Neuron (in vitro differentiated cells): ENCODE measurements around the gene PTPN13.

Experiments
- H2AFZ ChIP-seq: one replicate; pipeline ENCODE4 v1.6.1; 2013; ENCODE audit warnings: low read depth, mild to moderate bottlenecking, inconsistent platforms, low read length, moderate library complexity
- H3K27me3 ChIP-seq: one replicate; pipeline ENCODE4 v1.6.1; 2013; ENCODE audit warnings: low read length; ENCODE audit not compliant: insufficient read depth
- H3K36me3 ChIP-seq: one replicate; pipeline ENCODE4 v1.6.1; 2013; ENCODE audit warnings: low read length; ENCODE audit not compliant: insufficient read depth
- H3K4me1 ChIP-seq: one replicate; pipeline ENCODE4 v1.6.1; 2013; ENCODE audit warnings: low read length; ENCODE audit not compliant: insufficient read depth
- H3K4me3 ChIP-seq: 2 replicates; pipeline ENCODE4 v1.5.1; 2013; ENCODE audit warnings: mild to moderate bottlenecking, low read length, moderate library complexity
- H3K9me3 ChIP-seq: one replicate; pipeline ENCODE4 v1.6.1; 2013; ENCODE audit warnings: low read length

The PTPN13 gene

DNA sequence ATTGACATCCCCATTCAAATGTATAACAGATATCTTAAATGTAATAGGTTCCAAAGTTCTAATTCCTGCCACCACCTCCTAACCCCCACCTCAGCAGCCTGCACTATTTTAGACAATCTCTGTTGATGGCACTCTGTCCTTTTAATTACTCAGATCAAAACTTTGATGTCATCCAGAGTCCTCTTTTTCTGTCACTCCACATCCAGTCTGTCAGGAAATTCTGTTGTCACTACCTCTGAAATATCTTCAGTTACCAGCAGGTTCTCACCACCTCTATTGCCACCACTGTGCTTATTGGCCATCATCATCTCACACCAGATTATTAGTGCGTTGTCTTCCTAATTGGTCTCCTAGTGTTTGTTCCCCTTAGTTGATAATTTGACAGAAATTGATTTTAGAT is 76.2 kb downstream of the PTPN13 start:
- Histone ChIP-seq H2AFZ (no peak overlapping the region), H3K4me1 (peaks cover 2% of the 10 kb centered on the region), H3K9me3 (peaks cover 5% of the 10 kb centered on the region), H3K36me3 (peaks cover 30% of the 10 kb centered on the region), H3K27me3 (no peaks in the 10 kb centered on the region), H3K4me3 (no peak overlapping the region)

DNA sequence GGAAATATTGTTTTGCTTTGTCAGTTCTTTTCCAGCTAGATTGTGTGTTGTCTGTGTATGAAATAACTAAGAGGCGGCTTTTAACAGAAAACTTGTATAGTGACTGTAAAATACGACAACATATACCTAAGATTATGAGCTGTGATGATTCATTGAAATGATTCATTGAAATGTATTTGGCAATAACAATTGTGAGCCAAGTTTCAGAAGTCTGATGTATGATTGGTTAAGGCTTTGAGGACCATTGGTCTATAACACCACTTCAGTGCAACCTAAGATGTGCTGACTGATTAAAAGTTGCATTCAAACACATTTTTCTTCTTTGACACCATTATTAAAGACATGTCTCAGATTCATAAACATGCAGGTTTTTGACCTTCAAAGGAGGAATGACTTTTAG is 76.6 kb downstream of the PTPN13 start:
- Histone ChIP-seq H3K4me1 (peaks cover 2% of the 10 kb centered on the region), H3K9me3 (peaks cover 5% of the 10 kb centered on the region), H2AFZ (no peak overlapping the region), H3K36me3 (peaks cover 33% of the 10 kb centered on the region), H3K27me3 (no peaks in the 10 kb centered on the region), H3K4me3 (no peak overlapping the region)

- no peaks in the 10 kb centered on the region for H3K4me1 ChIP-seq
- no peaks in the 10 kb centered on the region for H3K27me3 ChIP-seq
- peaks cover 38% of the 10 kb centered on the region for H3K36me3 ChIP-seq
- H2AFZ ChIP-seq, result no peak overlapping the region
- H3K4me3 ChIP-seq, result no peak overlapping the region
- H3K9me3 ChIP-seq, result peaks cover 5% of the 10 kb centered on the region
Observed at GRCh38 chr4:86675548-86675947, 81.4 kb downstream of the PTPN13 start.

DNA sequence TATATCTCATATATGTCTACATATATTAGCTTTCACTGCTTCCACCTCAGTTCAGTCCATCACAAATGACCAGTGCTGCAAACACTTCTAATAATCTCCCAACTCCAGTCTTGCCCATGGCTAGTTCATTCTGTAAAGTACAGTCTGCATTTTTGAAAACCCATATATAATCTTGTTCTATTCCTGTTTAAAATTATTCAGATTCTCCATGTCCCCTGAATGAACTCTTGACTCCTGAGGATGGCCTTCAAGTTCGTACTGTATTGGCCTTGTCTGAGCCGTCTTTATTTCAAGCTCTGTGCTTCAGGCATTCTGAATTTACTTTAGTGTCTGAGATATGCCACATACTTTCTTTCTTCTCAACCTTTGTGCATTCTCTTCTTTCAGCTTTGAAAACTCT is 84.7 kb downstream of the PTPN13 start:
- Histone ChIP-seq H3K4me3 (no peak overlapping the region), H3K9me3 (peaks cover 2% of the 10 kb centered on the region), H3K4me1 (no peaks in the 10 kb centered on the region), H2AFZ (no peak overlapping the region), H3K36me3 (peaks cover 31% of the 10 kb centered on the region), H3K27me3 (no peaks in the 10 kb centered on the region)

- Histone ChIP-seq H3K27me3 (no peaks in the 10 kb centered on the region), H3K4me1 (no peaks in the 10 kb centered on the region), H3K4me3 (no peak overlapping the region), H2AFZ (no peak overlapping the region), H3K9me3 (peaks cover 2% of the 10 kb centered on the region), H3K36me3 (peaks cover 26% of the 10 kb centered on the region)
Observed at GRCh38 chr4:86679441-86679840, 85.3 kb downstream of the PTPN13 start.

DNA sequence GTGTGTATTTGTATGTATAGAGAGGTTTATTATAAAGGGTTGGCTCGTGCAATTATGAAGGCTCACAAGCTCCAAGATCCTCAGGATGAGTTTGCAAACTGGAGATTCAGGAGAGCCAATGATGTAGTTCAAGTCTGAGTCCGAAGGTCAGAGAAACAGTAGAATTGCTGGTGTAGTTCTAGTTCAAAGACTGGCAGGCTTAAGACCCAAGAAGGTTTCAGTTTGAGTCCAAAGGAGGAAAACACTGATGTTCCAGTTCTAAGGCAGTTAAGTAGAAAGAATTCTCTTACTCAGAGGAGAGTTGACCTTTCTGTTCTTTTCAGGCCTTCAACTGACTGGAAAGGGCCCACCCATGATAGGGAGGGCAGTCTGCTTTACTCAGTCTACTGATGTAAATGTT is 89.1 kb downstream of the PTPN13 start:
- Histone ChIP-seq H2AFZ (no peak overlapping the region), H3K27me3 (no peaks in the 10 kb centered on the region), H3K36me3 (peaks cover 16% of the 10 kb centered on the region), H3K4me1 (no peaks in the 10 kb centered on the region), H3K4me3 (no peak overlapping the region), H3K9me3 (peaks cover 2% of the 10 kb centered on the region)

DNA sequence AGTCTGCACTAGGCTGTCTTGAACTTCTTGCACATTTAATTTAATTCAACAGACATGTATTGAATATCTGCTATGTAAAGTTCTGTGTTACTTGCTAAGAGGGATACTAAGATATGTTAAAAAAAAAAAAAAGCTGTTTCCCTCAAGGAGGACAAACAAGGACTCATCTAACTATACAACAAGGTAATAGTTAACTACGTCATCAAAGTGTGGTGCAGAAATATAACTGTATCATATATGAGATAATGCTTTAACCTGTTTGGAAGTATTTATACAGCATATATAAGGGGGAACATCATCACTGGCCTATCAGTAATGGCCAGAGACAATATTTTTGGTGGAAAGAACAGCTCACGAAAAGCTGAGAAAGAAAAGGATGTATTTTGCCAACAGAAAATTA is 89.9 kb downstream of the PTPN13 start:
- H3K4me1 ChIP-seq, result no peaks in the 10 kb centered on the region
- peaks cover 2% of the 10 kb centered on the region for H3K9me3 ChIP-seq
- H3K4me3 ChIP-seq, result no peak overlapping the region
- H3K36me3 ChIP-seq, result peaks cover 22% of the 10 kb centered on the region
- H2AFZ ChIP-seq, result no peak overlapping the region
- H3K27me3 ChIP-seq, result no peaks in the 10 kb centered on the region

DNA sequence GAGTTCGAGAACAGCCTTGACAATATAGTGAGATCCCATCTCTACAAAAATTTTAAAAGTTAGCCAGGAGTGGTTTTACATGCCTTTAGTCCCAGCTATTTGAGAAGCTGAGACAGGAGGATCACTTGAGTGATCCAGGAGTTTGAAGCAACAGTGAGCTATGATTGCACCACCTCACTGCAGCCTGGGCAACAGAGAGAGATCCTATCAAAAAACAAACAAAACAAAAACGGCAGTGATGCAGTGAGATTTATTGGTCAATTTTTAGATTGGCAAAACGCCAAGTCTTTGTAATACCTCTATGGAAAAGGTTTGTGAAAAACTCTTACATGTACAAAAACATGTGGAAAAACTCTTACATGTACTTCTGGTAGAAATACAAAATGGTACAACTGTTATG is 91.3 kb downstream of the PTPN13 start:
- Histone ChIP-seq H3K27me3 (no peaks in the 10 kb centered on the region), H3K4me1 (no peaks in the 10 kb centered on the region), H3K9me3 (peaks cover 4% of the 10 kb centered on the region), H3K4me3 (no peak overlapping the region), H3K36me3 (peaks cover 35% of the 10 kb centered on the region), H2AFZ (no peak overlapping the region)

DNA sequence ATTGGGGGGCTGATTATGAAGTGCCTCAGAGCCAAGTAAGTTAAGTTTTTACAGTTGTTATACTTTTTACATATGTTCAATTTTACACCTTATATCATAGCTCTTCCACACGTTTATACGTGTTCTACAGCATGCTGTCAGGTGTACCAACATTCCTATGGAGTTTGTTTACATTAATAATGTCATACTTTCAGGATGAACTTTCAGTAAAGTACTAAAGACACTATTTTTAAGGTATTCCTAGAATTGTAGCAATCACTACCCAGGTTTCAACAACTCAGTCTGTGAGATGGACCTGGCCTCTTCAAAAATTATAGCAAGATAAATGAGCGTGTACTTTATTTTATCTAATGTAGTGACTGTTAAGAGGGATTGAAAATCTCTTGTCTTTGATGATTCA is 92.6 kb downstream of the PTPN13 start:
- Histone ChIP-seq H3K27me3 (no peaks in the 10 kb centered on the region), H3K4me3 (no peak overlapping the region), H3K4me1 (no peaks in the 10 kb centered on the region), H3K9me3 (peaks cover 4% of the 10 kb centered on the region), H2AFZ (no peak overlapping the region), H3K36me3 (peaks cover 38% of the 10 kb centered on the region)

DNA sequence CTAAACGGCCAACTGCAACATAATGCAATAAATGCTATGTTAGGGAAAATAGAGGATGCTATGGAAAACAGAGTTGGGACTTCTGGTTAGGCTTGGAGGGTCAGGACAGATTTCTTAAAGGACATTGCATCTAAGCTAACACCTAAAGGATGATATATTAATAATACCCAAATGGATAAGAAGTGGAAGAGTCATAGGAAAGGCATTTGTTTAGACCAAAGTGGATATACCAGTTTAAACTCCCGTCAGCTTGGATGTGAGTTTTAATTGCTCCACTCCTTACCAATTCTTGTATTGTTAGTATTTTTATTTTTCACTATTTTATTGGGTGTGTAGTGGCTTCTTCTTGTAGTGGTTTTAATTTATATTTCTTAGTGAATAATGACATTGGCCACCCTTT is 93.9 kb downstream of the PTPN13 start:
- Histone ChIP-seq H2AFZ (no peak overlapping the region), H3K9me3 (peaks cover 4% of the 10 kb centered on the region), H3K4me3 (no peak overlapping the region), H3K36me3 (peaks cover 38% of the 10 kb centered on the region), H3K27me3 (no peaks in the 10 kb centered on the region), H3K4me1 (no peaks in the 10 kb centered on the region)

- Histone ChIP-seq H3K9me3 (peaks cover 3% of the 10 kb centered on the region), H3K36me3 (peaks cover 35% of the 10 kb centered on the region), H3K27me3 (no peaks in the 10 kb centered on the region), H3K4me1 (no peaks in the 10 kb centered on the region), H2AFZ (no peak overlapping the region), H3K4me3 (no peak overlapping the region)
Observed at GRCh38 chr4:86704601-86705000, 110.5 kb downstream of the PTPN13 start.

DNA sequence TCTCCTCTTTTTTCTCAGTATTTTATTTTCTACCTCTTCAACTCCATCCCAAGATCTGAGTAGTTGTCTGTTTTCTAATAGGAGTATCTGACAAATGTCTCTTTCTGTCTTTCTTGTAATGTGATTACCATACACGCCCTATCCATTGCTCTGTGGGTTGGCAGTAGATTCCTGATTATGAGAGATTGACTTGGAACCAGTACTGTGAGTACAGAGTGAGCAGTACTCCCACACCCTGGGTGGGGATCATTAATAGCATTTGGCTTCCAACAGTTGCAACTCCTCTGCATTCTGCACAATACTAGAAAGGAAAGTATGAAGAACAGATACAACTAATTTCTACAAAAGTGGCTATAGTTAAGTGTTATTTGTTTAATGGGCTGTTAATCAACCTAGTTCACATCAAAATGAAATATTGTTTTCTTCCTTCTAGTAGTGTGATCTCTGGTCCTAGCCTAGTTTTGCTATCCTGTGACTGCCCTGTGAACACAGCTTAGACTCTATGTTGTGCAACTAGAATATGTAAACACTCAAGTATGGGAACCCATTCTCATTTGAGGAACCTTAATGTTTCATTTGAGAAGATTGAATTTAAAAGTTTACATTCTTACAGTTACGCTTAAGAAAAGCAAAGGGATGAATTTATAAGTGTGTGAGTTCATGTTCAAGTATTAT is 112.9 kb downstream of the PTPN13 start:
- Histone ChIP-seq H3K4me3 (no peak overlapping the region), H2AFZ (no peak overlapping the region), H3K9me3 (peaks cover 3% of the 10 kb centered on the region), H3K36me3 (peaks cover 20% of the 10 kb centered on the region), H3K27me3 (no peaks in the 10 kb centered on the region), H3K4me1 (no peaks in the 10 kb centered on the region)

- Histone ChIP-seq H3K4me3 (no peak overlapping the region), H3K27me3 (no peaks in the 10 kb centered on the region), H3K9me3 (peaks cover 5% of the 10 kb centered on the region), H2AFZ (no peak overlapping the region), H3K4me1 (no peaks in the 10 kb centered on the region), H3K36me3 (peaks cover 50% of the 10 kb centered on the region)
Observed at GRCh38 chr4:86717651-86718050, 123.5 kb downstream of the PTPN13 start.

DNA sequence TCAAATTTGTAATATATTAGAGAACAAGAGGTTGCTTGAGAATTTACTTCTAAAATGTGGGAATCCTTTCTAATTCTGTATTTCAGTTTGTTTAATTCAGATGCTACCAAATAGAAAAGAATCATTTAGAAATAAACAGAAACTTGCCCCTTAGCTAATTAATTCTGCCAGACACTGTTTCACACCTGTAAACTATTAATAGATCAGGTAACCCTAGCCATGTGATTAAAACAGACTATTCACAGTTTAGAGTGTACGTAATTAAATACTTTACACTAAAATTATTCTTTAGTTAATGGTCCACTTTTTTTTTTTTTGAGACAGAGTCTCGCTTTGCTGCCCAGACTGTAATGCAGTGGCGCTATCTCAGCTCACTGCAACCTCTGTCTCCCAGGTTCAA is 124.0 kb downstream of the PTPN13 start:
- H3K9me3 ChIP-seq, result peaks cover 7% of the 10 kb centered on the region
- no peak overlapping the region for H3K4me3 ChIP-seq
- no peak overlapping the region for H2AFZ ChIP-seq
- peaks cover 55% of the 10 kb centered on the region for H3K36me3 ChIP-seq
- H3K27me3 ChIP-seq, result no peaks in the 10 kb centered on the region
- no peaks in the 10 kb centered on the region for H3K4me1 ChIP-seq
